ENCODE results near the gene VEGFB. TPM values are rescaled to one million over a fixed set of nuclear protein-coding genes. Genes with fewer than 3 reads are reported as not detected.

VEGFB gene
- total and polyA plus RNA-seq, 2 of the 4 experiments (the other 2 are of a cell fraction) = 3.0 to 25.1 TPM

- intact Hi-C loops (cut with micrococcal nuclease) = no loop called here
- Histone ChIP-seq H3K4ac (ENCODE audit: low read depth, low read length) (no peak overlapping the region), H2BK120ac (ENCODE audit: low read depth, low read length) (no peak overlapping the region), H3K9me3 (ENCODE audit: control insufficient read depth, insufficient read depth, low read length) (no peaks in the 10 kb centered on the region), H3K56ac (ENCODE audit: extremely low read depth, insufficient read depth, low read length) (no peak overlapping the region), H3K4me3 (ENCODE audit: insufficient read depth, low read depth, low read length) (no peak overlapping the region), H3K18ac (ENCODE audit: low read depth, low read length) (no peak overlapping the region), H3K9me1 (ENCODE audit: insufficient read depth, low read length) (peaks cover 11% of the 10 kb centered on the region), H3K23ac (ENCODE audit: low read depth, low read length) (no peak overlapping the region), H3K79me1 (ENCODE audit: low read depth in 1 of 2, low read length in 2 of 2) (peaks cover 5 to 16% of the 10 kb centered on the region in 2 experiments; a peak in 2 of 4 replicates), H3K27me3 (ENCODE audit: control insufficient read depth, insufficient read depth, low read length) (no peaks in the 10 kb centered on the region), H3K27ac (ENCODE audit: insufficient read depth, low read length) (no peak overlapping the region), H4K5ac (ENCODE audit: low read depth, low read length) (no peak overlapping the region), H2AFZ (replicated peaks; ENCODE audit: low read length, poor library complexity) (no peak overlapping the region), H3K4me2 (ENCODE audit: low read depth, low read length) (no peak overlapping the region), H3K9ac (ENCODE audit: low read depth, low read length) (no peak overlapping the region), H4K8ac (ENCODE audit: low read depth in 2 of 2, low read length in 2 of 2) (no peak overlapping the region), H2AK9ac (replicated peaks; ENCODE audit: low read depth, low read length, poor library complexity) (no peak overlapping the region), H3K14ac (replicated peaks; ENCODE audit: low read depth, low read length) (no peak overlapping the region), H2BK5ac (ENCODE audit: low read depth, low read length, poor library complexity, severe bottlenecking) (no peak overlapping the region), H2AK5ac (ENCODE audit: low read depth, low read length) (no peak overlapping the region), H3K4me1 (ENCODE audit: control insufficient read depth, insufficient read depth, low read length) (peaks cover 2% of the 10 kb centered on the region), H3K36me3 (ENCODE audit: control insufficient read depth, insufficient read depth, low read length) (peaks cover 5% of the 10 kb centered on the region), H2BK15ac (ENCODE audit: low read depth, low read length) (no peak overlapping the region), H4K91ac (ENCODE audit: insufficient read depth, low read depth, low read length) (no peak overlapping the region), H2BK20ac (ENCODE audit: low read depth, low read length) (no peak overlapping the region), H4K20me1 (ENCODE audit: insufficient read depth, low read length) (no peaks in the 10 kb centered on the region)
- ATAC-seq (ENCODE audit: low read depth) (no peak), DNase-seq (no peak)
- WGBS, 2 experiments (ENCODE audit: extremely low coverage in 2 of 2, insufficient read length in 1 of 2) = 98% methylated on average over 12 of the region's 17 CpGs; no CpG with 5 or more reads in 1 of the 2 experiments
- ChIA-PET CTCF (no interaction called here), POLR2A (ENCODE audit: unreplicated experiment) (no interaction called here)
- dilution Hi-C loops (cut with HindIII; ENCODE audit: low sequenced_read_pairs, unreplicated experiment) = no loop called here
- no TSS peak for BruUV-seq (replicated peaks)
- in situ Hi-C loops (cut with MboI; ENCODE audit: low sequenced_read_pairs) = no loop called here
- no peak for TF ChIP-seq POLR2A (IDR thresholded peaks at IDR 0.05; ENCODE audit: low read depth, low read length)
- TF ChIP-seq RFX5 (IDR thresholded peaks at IDR 0.05; ENCODE audit: low read depth, low read length) = no peak
- TF ChIP-seq BHLHE40 (IDR thresholded peaks at IDR 0.05; ENCODE audit: low read depth, low read length) = no peak
These were observed 14.1 kb upstream of the VEGFB start for GRCh38 chr11:64220271-64220670.
